Activated CD4-positive, CD25-positive, alpha-beta regulatory T cell treated with anti-CD3 and anti-CD28 coated beads, Interleukin-2, amount 50 U/mL, for 72 hours (primary cell): Measurements from ENCODE around the gene MRPS26.
"Not testable (repeated sequence)": the region's sequence is repeated elsewhere in the genome, so short reads cannot be mapped to it uniquely, and the experiment has no call there.

Source experiments
- DNase-seq: peaks from one replicate; pipeline ENCODE4 v3.0.0; 2021

Gene MRPS26

GRCh38 chr20:3043322-3043721, 2.5 kb upstream of the MRPS26 start, which contains the start of gene GNRH2:
Gene GNRH2, plus strand, starts transcription at chr20:3043622. Its CDS starts 793 bp downstream, at chr20:3044415.
- DNase-seq = no peak

GRCh38 chr20:3044336-3044965, 1.4 kb upstream of the MRPS26 start:
- no peak for DNase-seq

- peak; percentile 77 for DNase-seq
Observed at GRCh38 chr20:3045042-3045815, 623 bp upstream of the MRPS26 start.

GRCh38 chr20:3046677-3047462, 1.0 kb downstream of the MRPS26 start:
- DNase-seq = no peak

- DNase-seq = no peak
Observed at GRCh38 chr20:3047486-3048419, 1.9 kb downstream of the MRPS26 start.

- DNase-seq = no peak
Observed at GRCh38 chr20:3051385-3052019, 5.7 kb downstream of the MRPS26 start.

- DNase-seq = no peak
Observed at GRCh38 chr20:3059489-3059888, 13.6 kb downstream of the MRPS26 start.

- DNase-seq = not testable (repeated sequence)
Observed at GRCh38 chr20:3064119-3064518, 18.3 kb downstream of the MRPS26 start.

GRCh38 chr20:3067139-3068014, 21.5 kb downstream of the MRPS26 start:
- no peak for DNase-seq

GRCh38 chr20:3068075-3068474, 22.2 kb downstream of the MRPS26 start:
- DNase-seq = no peak

- no peak for DNase-seq
Observed at GRCh38 chr20:3068986-3069900, 23.4 kb downstream of the MRPS26 start.

GRCh38 chr20:3070725-3071124, 24.9 kb downstream of the MRPS26 start:
- DNase-seq = no peak

GRCh38 chr20:3071266-3071609, 25.4 kb downstream of the MRPS26 start:
- no peak for DNase-seq

- DNase-seq = peak; percentile 56
Observed at GRCh38 chr20:3071610-3072529, 26.0 kb downstream of the MRPS26 start, which contains the start of gene OXT. Gene OXT, plus strand, starts transcription at chr20:3071620. Its CDS starts 36 bp downstream, at chr20:3071656.

GRCh38 chr20:3072530-3073250, 26.8 kb downstream of the MRPS26 start:
- no peak for DNase-seq

GRCh38 chr20:3073251-3073643, 27.4 kb downstream of the MRPS26 start:
- DNase-seq = not testable (repeated sequence)

GRCh38 chr20:3074812-3075211, 29.0 kb downstream of the MRPS26 start:
- DNase-seq = no peak

GRCh38 chr20:3075315-3075714, 29.5 kb downstream of the MRPS26 start:
- DNase-seq = not testable (repeated sequence)
